GM23338 (cell line): Measurements from ENCODE around the gene CD34. TPM values are rescaled to one million over a fixed set of nuclear protein-coding genes. Genes with fewer than 3 reads are reported as not detected.

Experiments
- ATAC-seq: fragments of 200-7000 bp; cut with Tn5 transposase; 3 replicates; pipeline ENCODE4 v1.9.1; 2020
- DNase-seq: peaks from one replicate; pipeline ENCODE4 v3.0.0-alpha.2; 2015; ENCODE audit warnings: low spot score
- H2AFZ ChIP-seq: fragments of 200-600 bp; sonication (generic); 2 replicates; pipeline ENCODE4 v1.8.0; 2016; ENCODE audit warnings: antibody characterized with exemption, mild to moderate bottlenecking, moderate library complexity
- H3F3A ChIP-seq: fragments of 200-600 bp; sonication (generic); replicated peaks from 2 replicates; pipeline ENCODE4 v1.8.0; 2017; ENCODE audit warnings: antibody characterized with exemption, mixed run types, low read depth
- H3K27ac ChIP-seq: fragments of 200-600 bp; sonication (generic); 2 replicates; pipeline ENCODE4 v1.6.1; 2016; ENCODE audit warnings: low read depth
- H3K27me3 ChIP-seq: fragments of 200-600 bp; sonication (generic); 2 replicates; pipeline ENCODE4 v1.8.0; 2016; ENCODE audit warnings: mild to moderate bottlenecking, mixed run types, moderate library complexity; ENCODE audit not compliant: insufficient read depth
- H3K36me3 ChIP-seq: fragments of 200-600 bp; sonication (generic); 2 replicates; pipeline ENCODE4 v1.8.0; 2016; ENCODE audit warnings: mild to moderate bottlenecking; ENCODE audit not compliant: insufficient read depth
- H3K4me1 ChIP-seq: fragments of 200-600 bp; sonication (generic); 2 replicates; pipeline ENCODE4 v1.8.0; 2016; ENCODE audit warnings: mild to moderate bottlenecking, moderate library complexity; ENCODE audit not compliant: insufficient read depth
- H3K4me2 ChIP-seq: fragments of 200-600 bp; sonication (generic); 2 replicates; pipeline ENCODE4 v1.7.1; 2017; ENCODE audit warnings: mixed run types
- H3K4me3 ChIP-seq: fragments of 200-600 bp; sonication (generic); 2 replicates; pipeline ENCODE4 v1.6.1; 2016; ENCODE audit warnings: mixed run types
- H3K79me2 ChIP-seq: fragments of 200-600 bp; sonication (generic); replicated peaks from 2 replicates; pipeline ENCODE4 v1.8.0; 2017; ENCODE audit warnings: mild to moderate bottlenecking; ENCODE audit not compliant: insufficient read depth
- H3K9me2 ChIP-seq: fragments of 200-600 bp; sonication (generic); 2 replicates; pipeline ENCODE4 v1.8.0; 2017; ENCODE audit not compliant: insufficient read depth
- H4K20me1 ChIP-seq: fragments of 200-600 bp; sonication (generic); replicated peaks from 2 replicates; pipeline ENCODE4 v1.8.0; 2017; ENCODE audit warnings: mild to moderate bottlenecking; ENCODE audit not compliant: insufficient read depth
- H3K27ac Mint-ChIP-seq: 2 replicates; pipeline ENCODE4 v1.8.0; 2020; ENCODE audit warnings: inconsistent platforms, mild to moderate bottlenecking, moderate library complexity, mixed read lengths
- H3K27me3 Mint-ChIP-seq: 3 replicates; pipeline ENCODE4 v1.8.0; 2022; ENCODE audit warnings: low read depth, mild to moderate bottlenecking, moderate library complexity, mixed read lengths, inconsistent platforms; ENCODE audit not compliant: insufficient read depth, poor library complexity
- H3K36me3 Mint-ChIP-seq: 3 replicates; pipeline ENCODE4 v1.8.0; 2021; ENCODE audit warnings: low read depth, mild to moderate bottlenecking, inconsistent platforms, moderate library complexity, mixed read lengths
- H3K4me1 Mint-ChIP-seq: 3 replicates; pipeline ENCODE4 v1.8.0; 2020; ENCODE audit warnings: mild to moderate bottlenecking, inconsistent platforms, mixed read lengths
- H3K4me3 Mint-ChIP-seq: 3 replicates; pipeline ENCODE4 v1.8.0; 2021; ENCODE audit warnings: moderate library complexity, mild to moderate bottlenecking, inconsistent platforms, mixed read lengths
- H3K9me3 Mint-ChIP-seq: 3 replicates; pipeline ENCODE4 v1.8.0; 2020; ENCODE audit warnings: moderate library complexity, mild to moderate bottlenecking, inconsistent platforms, mixed read lengths
- CREB1 ChIP-seq: fragments of 250-450 bp; sonication (Bioruptor Pico); IDR thresholded peaks from 2 replicates; pipeline ENCODE4 v1.5.0; 2020; ENCODE audit warnings: low read depth, mild to moderate bottlenecking, moderate library complexity
- EZH2 ChIP-seq: fragments of 200-600 bp; sonication (generic); IDR thresholded peaks from one replicate; pipeline ENCODE4 v1.8.0; 2017; ENCODE audit warnings: antibody characterized with exemption, mild to moderate bottlenecking, low read depth; ENCODE audit not compliant: unreplicated experiment
- EZH2phosphoT487 ChIP-seq: fragments of 200-600 bp; sonication (generic); IDR thresholded peaks from one replicate; pipeline ENCODE4 v1.8.1; 2018; ENCODE audit warnings: antibody characterized with exemption; ENCODE audit not compliant: unreplicated experiment
- JUNB ChIP-seq: IDR thresholded peaks from one replicate; pipeline ENCODE4 v1.6.1; 2016; ENCODE audit warnings: antibody characterized with exemption; ENCODE audit not compliant: unreplicated experiment
- NANOG ChIP-seq: IDR thresholded peaks from 2 replicates; pipeline ENCODE4 v1.6.1; 2016; ENCODE audit warnings: antibody characterized with exemption, borderline replicate concordance
- POLR2AphosphoS5 ChIP-seq: IDR thresholded peaks from 2 replicates; pipeline ENCODE4 v1.6.1; 2016; ENCODE audit warnings: antibody characterized with exemption, low read depth
- STAT1 ChIP-seq: IDR thresholded peaks from one replicate; pipeline ENCODE4 v1.6.1; 2016; ENCODE audit warnings: antibody characterized with exemption; ENCODE audit not compliant: unreplicated experiment
- ZNF114 ChIP-seq: fragments of 250-450 bp; sonication (Bioruptor Pico); IDR thresholded peaks from 2 replicates; pipeline ENCODE4 v1.5.0; 2020; ENCODE audit warnings: mild to moderate bottlenecking, moderate library complexity
- ZNF331 ChIP-seq: fragments of 250-450 bp; sonication (Bioruptor Pico); IDR thresholded peaks from 2 replicates; pipeline ENCODE4 v1.5.0; 2020; ENCODE audit warnings: low read depth, mild to moderate bottlenecking, moderate library complexity
- polyA plus RNA-seq: library from polyadenylated mRNA; unstranded; fragments of >200 nt; fragmentation: Nextera tagmentation; extraction: Ambion mirVana; gene quantifications from 2 replicates; pipeline ENCODE4 v1.2.1, GENCODE V29; 2016
- total RNA-seq: library from RNA; depleted of rRNA; stranded (reverse); fragments of >200 nt; shearing (Covaris generic); gene quantifications from 2 replicates; pipeline ENCODE4 v1.2.3, GENCODE V29; 2014
- TF ChIP-seq, protein P1 (sequence below): IDR thresholded peaks from one replicate; pipeline ENCODE4 v1.6.1; 2018; ENCODE audit warnings: antibody characterized with exemption; ENCODE audit not compliant: unreplicated experiment
- TF ChIP-seq, protein P2 (sequence below), 2 experiments: fragments of 200-600 bp in 1 of 2; sonication (generic) in 1 of 2; conservative IDR thresholded peaks; 2 replicates each; pipeline versions ENCODE4 v1.5.1 to v1.6.1; 2016 to 2017; ENCODE audit warnings: antibody characterized with exemption in 2 of 2, low read depth in 2 of 2, mild to moderate bottlenecking in 2 of 2, moderate library complexity in 1 of 2
- TF ChIP-seq, protein P3 (sequence below): IDR thresholded peaks from 2 replicates; pipeline ENCODE4 v1.6.1; 2016; ENCODE audit warnings: antibody characterized with exemption
- TF ChIP-seq, protein P4 (sequence below): fragments of 250-450 bp; sonication (Bioruptor Pico); IDR thresholded peaks from 2 replicates; pipeline ENCODE4 v1.5.0; 2020; ENCODE audit warnings: mild to moderate bottlenecking, moderate library complexity

CD34 gene
- total and polyA plus RNA-seq, 2 experiments from 2014 or later: 0.07 to 0.18 TPM

DNA sequence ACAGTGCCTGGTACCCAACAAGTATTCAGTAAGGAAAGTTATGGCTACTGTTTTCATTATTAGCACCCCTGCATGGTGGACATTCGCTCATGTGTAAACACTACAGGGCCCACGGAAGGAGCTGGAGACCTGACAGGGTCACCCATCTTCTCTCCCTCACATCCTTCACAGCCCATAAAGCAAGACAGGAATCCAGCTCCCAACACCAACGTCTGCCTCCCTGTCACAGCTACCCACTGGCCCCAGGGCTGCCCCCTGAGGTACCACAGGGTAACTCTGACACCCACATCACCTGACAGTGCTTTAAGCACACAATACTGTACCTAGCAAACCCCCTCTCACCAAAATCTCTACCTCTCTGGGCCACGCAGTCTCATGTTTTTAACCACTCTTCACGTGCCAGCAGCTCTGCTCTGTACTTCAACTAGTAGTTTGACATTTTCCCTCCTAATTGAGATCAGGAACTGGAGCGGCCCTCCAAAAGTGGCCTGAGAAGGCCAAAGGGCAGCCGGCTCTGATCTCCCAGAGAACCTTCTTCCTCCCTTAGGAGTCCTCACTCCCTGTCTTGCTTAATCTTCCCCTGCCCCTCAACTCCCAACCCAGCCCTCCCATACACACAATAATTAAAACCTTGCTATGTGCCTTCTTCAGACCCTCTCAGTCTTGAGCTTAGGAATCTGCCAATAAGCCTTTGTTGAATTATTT is 76.8 kb downstream of the CD34 start:
- no peak overlapping the region for H3K4me3 ChIP-seq
- Mint-ChIP-seq H3K27ac (no peak overlapping the region), H3K27me3 (peaks cover 5% of the 10 kb centered on the region), H3K36me3 (no peaks in the 10 kb centered on the region), H3K4me3 (no peak overlapping the region), H3K4me1 (no peaks in the 10 kb centered on the region; the same call in 2 of the 3 replicates), H3K9me3 (no peaks in the 10 kb centered on the region)
- no peaks in the 10 kb centered on the region for H3K4me1 ChIP-seq
- H3K9me2 ChIP-seq: 0 out of 2 replicates have a peak, but pooled peaks cover 6% of the 10 kb centered on the region
- no peaks in the 10 kb centered on the region for H4K20me1 ChIP-seq
- H3K27ac ChIP-seq: no peak overlapping the region
- no peak overlapping the region for H2AFZ ChIP-seq
- no peak for ATAC-seq
- H3K79me2 ChIP-seq: no peaks in the 10 kb centered on the region
- no peak for DNase-seq
- TF ChIP-seq, protein P1, sequence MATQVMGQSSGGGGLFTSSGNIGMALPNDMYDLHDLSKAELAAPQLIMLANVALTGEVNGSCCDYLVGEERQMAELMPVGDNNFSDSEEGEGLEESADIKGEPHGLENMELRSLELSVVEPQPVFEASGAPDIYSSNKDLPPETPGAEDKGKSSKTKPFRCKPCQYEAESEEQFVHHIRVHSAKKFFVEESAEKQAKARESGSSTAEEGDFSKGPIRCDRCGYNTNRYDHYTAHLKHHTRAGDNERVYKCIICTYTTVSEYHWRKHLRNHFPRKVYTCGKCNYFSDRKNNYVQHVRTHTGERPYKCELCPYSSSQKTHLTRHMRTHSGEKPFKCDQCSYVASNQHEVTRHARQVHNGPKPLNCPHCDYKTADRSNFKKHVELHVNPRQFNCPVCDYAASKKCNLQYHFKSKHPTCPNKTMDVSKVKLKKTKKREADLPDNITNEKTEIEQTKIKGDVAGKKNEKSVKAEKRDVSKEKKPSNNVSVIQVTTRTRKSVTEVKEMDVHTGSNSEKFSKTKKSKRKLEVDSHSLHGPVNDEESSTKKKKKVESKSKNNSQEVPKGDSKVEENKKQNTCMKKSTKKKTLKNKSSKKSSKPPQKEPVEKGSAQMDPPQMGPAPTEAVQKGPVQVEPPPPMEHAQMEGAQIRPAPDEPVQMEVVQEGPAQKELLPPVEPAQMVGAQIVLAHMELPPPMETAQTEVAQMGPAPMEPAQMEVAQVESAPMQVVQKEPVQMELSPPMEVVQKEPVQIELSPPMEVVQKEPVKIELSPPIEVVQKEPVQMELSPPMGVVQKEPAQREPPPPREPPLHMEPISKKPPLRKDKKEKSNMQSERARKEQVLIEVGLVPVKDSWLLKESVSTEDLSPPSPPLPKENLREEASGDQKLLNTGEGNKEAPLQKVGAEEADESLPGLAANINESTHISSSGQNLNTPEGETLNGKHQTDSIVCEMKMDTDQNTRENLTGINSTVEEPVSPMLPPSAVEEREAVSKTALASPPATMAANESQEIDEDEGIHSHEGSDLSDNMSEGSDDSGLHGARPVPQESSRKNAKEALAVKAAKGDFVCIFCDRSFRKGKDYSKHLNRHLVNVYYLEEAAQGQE: no peak
- TF ChIP-seq CREB1 (no peak), POLR2AphosphoS5 (no peak), EZH2phosphoT487 (no peak), EZH2 (no peak), JUNB (no peak), NANOG (no peak), STAT1 (no peak), ZNF114 (no peak), ZNF331 (CRISPR knock-in tag) (no peak)
- TF ChIP-seq, protein P2, sequence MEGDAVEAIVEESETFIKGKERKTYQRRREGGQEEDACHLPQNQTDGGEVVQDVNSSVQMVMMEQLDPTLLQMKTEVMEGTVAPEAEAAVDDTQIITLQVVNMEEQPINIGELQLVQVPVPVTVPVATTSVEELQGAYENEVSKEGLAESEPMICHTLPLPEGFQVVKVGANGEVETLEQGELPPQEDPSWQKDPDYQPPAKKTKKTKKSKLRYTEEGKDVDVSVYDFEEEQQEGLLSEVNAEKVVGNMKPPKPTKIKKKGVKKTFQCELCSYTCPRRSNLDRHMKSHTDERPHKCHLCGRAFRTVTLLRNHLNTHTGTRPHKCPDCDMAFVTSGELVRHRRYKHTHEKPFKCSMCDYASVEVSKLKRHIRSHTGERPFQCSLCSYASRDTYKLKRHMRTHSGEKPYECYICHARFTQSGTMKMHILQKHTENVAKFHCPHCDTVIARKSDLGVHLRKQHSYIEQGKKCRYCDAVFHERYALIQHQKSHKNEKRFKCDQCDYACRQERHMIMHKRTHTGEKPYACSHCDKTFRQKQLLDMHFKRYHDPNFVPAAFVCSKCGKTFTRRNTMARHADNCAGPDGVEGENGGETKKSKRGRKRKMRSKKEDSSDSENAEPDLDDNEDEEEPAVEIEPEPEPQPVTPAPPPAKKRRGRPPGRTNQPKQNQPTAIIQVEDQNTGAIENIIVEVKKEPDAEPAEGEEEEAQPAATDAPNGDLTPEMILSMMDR (conservative IDR thresholded peaks at IDR 0.05; ENCODE audit: low read depth in 2 of 2): no peak
- TF ChIP-seq, protein P3, sequence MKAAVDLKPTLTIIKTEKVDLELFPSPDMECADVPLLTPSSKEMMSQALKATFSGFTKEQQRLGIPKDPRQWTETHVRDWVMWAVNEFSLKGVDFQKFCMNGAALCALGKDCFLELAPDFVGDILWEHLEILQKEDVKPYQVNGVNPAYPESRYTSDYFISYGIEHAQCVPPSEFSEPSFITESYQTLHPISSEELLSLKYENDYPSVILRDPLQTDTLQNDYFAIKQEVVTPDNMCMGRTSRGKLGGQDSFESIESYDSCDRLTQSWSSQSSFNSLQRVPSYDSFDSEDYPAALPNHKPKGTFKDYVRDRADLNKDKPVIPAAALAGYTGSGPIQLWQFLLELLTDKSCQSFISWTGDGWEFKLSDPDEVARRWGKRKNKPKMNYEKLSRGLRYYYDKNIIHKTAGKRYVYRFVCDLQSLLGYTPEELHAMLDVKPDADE: no peak
- TF ChIP-seq, protein P4, sequence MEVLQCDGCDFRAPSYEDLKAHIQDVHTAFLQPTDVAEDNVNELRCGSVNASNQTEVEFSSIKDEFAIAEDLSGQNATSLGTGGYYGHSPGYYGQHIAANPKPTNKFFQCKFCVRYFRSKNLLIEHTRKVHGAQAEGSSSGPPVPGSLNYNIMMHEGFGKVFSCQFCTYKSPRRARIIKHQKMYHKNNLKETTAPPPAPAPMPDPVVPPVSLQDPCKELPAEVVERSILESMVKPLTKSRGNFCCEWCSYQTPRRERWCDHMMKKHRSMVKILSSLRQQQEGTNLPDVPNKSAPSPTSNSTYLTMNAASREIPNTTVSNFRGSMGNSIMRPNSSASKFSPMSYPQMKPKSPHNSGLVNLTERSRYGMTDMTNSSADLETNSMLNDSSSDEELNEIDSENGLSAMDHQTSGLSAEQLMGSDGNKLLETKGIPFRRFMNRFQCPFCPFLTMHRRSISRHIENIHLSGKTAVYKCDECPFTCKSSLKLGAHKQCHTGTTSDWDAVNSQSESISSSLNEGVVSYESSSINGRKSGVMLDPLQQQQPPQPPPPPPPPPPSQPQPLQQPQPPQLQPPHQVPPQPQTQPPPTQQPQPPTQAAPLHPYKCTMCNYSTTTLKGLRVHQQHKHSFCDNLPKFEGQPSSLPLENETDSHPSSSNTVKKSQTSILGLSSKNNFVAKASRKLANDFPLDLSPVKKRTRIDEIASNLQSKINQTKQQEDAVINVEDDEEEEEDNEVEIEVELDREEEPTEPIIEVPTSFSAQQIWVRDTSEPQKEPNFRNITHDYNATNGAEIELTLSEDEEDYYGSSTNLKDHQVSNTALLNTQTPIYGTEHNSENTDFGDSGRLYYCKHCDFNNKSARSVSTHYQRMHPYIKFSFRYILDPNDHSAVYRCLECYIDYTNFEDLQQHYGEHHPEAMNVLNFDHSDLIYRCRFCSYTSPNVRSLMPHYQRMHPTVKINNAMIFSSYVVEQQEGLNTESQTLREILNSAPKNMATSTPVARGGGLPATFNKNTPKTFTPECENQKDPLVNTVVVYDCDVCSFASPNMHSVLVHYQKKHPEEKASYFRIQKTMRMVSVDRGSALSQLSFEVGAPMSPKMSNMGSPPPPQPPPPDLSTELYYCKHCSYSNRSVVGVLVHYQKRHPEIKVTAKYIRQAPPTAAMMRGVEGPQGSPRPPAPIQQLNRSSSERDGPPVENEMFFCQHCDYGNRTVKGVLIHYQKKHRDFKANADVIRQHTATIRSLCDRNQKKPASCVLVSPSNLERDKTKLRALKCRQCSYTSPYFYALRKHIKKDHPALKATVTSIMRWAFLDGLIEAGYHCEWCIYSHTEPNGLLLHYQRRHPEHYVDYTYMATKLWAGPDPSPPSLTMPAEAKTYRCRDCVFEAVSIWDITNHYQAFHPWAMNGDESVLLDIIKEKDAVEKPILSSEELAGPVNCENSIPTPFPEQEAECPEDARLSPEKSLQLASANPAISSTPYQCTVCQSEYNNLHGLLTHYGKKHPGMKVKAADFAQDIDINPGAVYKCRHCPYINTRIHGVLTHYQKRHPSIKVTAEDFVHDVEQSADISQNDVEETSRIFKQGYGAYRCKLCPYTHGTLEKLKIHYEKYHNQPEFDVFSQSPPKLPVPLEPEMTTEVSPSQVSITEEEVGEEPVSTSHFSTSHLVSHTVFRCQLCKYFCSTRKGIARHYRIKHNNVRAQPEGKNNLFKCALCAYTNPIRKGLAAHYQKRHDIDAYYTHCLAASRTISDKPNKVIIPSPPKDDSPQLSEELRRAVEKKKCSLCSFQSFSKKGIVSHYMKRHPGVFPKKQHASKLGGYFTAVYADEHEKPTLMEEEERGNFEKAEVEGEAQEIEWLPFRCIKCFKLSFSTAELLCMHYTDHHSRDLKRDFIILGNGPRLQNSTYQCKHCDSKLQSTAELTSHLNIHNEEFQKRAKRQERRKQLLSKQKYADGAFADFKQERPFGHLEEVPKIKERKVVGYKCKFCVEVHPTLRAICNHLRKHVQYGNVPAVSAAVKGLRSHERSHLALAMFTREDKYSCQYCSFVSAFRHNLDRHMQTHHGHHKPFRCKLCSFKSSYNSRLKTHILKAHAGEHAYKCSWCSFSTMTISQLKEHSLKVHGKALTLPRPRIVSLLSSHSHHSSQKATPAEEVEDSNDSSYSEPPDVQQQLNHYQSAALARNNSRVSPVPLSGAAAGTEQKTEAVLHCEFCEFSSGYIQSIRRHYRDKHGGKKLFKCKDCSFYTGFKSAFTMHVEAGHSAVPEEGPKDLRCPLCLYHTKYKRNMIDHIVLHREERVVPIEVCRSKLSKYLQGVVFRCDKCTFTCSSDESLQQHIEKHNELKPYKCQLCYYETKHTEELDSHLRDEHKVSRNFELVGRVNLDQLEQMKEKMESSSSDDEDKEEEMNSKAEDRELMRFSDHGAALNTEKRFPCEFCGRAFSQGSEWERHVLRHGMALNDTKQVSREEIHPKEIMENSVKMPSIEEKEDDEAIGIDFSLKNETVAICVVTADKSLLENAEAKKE (CRISPR knock-in tag): no peak
- no peaks in the 10 kb centered on the region for H3K27me3 ChIP-seq
- no peak overlapping the region for H3K4me2 ChIP-seq
- no peaks in the 10 kb centered on the region for H3F3A ChIP-seq
- no peaks in the 10 kb centered on the region for H3K36me3 ChIP-seq
